Right atrium auricular region (tissue), 2 donors: ENCODE data around the gene OPRPN. TPM values are rescaled to one million over a fixed set of nuclear protein-coding genes. Genes with fewer than 3 reads are reported as not detected.

Source experiments
- DNase-seq: peaks from one replicate; pipeline ENCODE4 v3.0.0-alpha.2; 2019; ENCODE audit warnings: low spot score
- H3K27ac ChIP-seq, 2 donors: fragments of 200-600 bp; sonication (generic); 1 replicate in 1 of 2; 2 replicates in 1 of 2; pipeline ENCODE4 v1.5.1; 2016 to 2019
- H3K27me3 ChIP-seq, 2 donors: fragments of 200-600 bp; sonication (generic); one replicate each; pipeline versions ENCODE4 v1.5.1 to v1.6.0; 2017 to 2019
- H3K36me3 ChIP-seq: fragments of 200-600 bp; sonication (generic); one replicate; pipeline ENCODE4 v1.5.1; 2016
- H3K4me1 ChIP-seq, 2 donors: fragments of 200-600 bp; sonication (generic); one replicate each; pipeline versions ENCODE4 v1.5.1 to v1.6.0; 2017 to 2019
- H3K4me3 ChIP-seq, 2 donors: fragments of 200-600 bp; sonication (generic); 1 replicate in 1 of 2; 2 replicates in 1 of 2; pipeline ENCODE4 v1.5.1; 2017 to 2019; ENCODE audit warnings: mild to moderate bottlenecking in 1 of 2, moderate library complexity in 1 of 2
- H3K9me3 ChIP-seq, 2 donors: fragments of 200-600 bp; sonication (generic); one replicate each; pipeline ENCODE4 v1.5.1; 2019
- total RNA-seq, 2 donors: library from RNA; depleted of rRNA; stranded (reverse); fragments of >200 nt; gene quantifications; one replicate each; pipeline ENCODE4 v1.1.0, GENCODE V29; 2016
- TF ChIP-seq, protein P1 (sequence below), 2 donors: fragments of 200-600 bp; sonication (generic); IDR thresholded peaks; one replicate each; pipeline ENCODE4 v1.5.1; 2019; ENCODE audit warnings: antibody characterized with exemption in 2 of 2

Gene OPRPN
- total RNA-seq, 2 donors from 2014 or later, result not detected

DNA sequence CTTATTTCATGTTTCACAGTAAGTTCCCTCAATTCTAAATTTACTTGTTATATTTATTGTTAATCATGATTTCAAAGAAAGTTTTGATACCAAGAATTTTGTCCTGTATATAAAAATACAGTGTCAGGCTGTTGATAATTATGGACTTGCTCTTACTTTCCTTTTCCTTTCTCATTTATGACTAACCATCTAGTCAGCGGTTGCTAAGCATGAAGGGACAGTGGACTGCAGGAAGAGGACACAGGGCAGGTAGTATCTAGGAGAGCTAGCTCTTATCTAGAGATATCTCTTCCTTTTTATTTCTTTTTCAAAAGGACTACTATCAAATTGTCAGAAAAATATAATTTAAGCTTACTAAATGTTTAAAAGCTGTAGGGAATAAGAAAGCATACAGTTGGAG is 1.6 kb downstream of the OPRPN start:
- H3K4me3 ChIP-seq, result no peak overlapping the region
- H3K27me3 ChIP-seq, result no peaks in the 10 kb centered on the region
- no peaks in the 10 kb centered on the region for H3K36me3 ChIP-seq
- TF ChIP-seq, protein P1, sequence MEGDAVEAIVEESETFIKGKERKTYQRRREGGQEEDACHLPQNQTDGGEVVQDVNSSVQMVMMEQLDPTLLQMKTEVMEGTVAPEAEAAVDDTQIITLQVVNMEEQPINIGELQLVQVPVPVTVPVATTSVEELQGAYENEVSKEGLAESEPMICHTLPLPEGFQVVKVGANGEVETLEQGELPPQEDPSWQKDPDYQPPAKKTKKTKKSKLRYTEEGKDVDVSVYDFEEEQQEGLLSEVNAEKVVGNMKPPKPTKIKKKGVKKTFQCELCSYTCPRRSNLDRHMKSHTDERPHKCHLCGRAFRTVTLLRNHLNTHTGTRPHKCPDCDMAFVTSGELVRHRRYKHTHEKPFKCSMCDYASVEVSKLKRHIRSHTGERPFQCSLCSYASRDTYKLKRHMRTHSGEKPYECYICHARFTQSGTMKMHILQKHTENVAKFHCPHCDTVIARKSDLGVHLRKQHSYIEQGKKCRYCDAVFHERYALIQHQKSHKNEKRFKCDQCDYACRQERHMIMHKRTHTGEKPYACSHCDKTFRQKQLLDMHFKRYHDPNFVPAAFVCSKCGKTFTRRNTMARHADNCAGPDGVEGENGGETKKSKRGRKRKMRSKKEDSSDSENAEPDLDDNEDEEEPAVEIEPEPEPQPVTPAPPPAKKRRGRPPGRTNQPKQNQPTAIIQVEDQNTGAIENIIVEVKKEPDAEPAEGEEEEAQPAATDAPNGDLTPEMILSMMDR (IDR thresholded peaks at IDR 0.05), result no peak
- no peaks in the 10 kb centered on the region for H3K4me1 ChIP-seq
- H3K9me3 ChIP-seq, result peaks cover 0 to 5% of the 10 kb centered on the region in 2 donors
- H3K27ac ChIP-seq, result no peak overlapping the region
- DNase-seq, result no peak

DNA sequence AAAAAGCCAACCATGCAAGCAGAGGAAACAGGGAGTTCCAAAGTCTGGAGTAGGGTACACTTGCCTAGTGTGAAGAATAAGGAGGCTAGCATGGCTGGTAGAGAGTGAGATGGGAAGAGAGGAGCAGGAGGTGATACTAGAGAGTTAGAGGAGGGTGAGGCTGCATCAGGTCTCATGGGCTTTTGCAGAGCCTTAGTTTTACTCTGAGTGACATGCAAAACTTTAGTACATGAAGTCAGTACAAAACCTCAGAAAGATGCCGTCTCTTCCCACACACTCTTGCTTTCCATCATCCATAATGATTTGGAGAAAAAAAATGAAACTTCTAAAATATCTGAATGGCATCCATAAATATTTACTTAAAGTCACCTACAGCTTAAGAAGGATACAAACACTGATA is 5.0 kb downstream of the OPRPN start:
- DNase-seq, result no peak
- TF ChIP-seq, protein P1 (IDR thresholded peaks at IDR 0.05), result no peak
- Histone ChIP-seq H3K9me3 (no peaks in the 10 kb centered on the region), H3K4me3 (no peak overlapping the region), H3K27ac (no peak overlapping the region), H3K36me3 (no peaks in the 10 kb centered on the region), H3K4me1 (no peaks in the 10 kb centered on the region), H3K27me3 (no peaks in the 10 kb centered on the region)

DNA sequence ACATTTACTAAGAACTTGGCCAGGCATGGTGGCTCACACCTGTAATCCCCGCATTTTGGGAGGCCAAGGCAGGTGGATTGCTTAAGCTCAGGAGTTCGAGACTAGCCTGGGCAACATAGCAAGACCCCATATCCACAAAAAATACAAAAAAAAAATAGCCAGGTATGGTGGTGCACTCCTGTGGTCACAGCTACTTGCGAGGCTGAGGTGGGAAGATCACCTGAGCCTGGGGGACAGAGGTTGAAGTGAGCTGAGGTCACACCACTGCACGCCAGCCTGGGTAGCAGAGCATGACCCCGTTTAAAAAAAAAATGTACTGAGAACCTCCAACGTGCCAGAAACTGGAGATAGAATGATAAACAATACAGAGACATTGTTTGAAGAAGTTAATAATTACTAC is 8.0 kb downstream of the OPRPN start:
- Histone ChIP-seq H3K36me3 (no peaks in the 10 kb centered on the region), H3K9me3 (no peaks in the 10 kb centered on the region), H3K27me3 (no peaks in the 10 kb centered on the region), H3K4me1 (no peaks in the 10 kb centered on the region), H3K4me3 (no peak overlapping the region), H3K27ac (no peak overlapping the region)
- TF ChIP-seq, protein P1 (IDR thresholded peaks at IDR 0.05), result no peak
- DNase-seq, result no peak

DNA sequence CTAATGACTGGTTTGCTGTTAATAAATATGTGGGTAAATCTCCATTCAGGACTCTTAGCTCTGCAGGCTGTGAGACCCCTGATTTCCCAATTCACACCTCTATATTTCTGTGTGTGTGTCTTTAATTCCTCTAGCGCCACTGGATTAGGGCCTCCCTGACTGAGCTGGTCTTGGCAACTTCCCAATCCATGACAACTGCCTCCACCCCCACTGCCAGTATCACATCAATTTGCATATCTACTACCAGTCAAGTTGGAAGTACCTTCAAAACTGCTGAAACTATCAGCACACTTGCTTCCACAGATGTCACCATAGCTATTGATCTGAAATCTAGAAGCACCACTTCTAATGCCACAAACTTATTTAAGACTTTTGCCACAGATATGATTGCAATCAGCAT is 27.6 kb downstream of the OPRPN start:
- no peaks in the 10 kb centered on the region for H3K4me1 ChIP-seq
- TF ChIP-seq, protein P1 (IDR thresholded peaks at IDR 0.05), result no peak
- no peaks in the 10 kb centered on the region for H3K27me3 ChIP-seq
- peaks cover 0 to 3% of the 10 kb centered on the region in 2 donors for H3K9me3 ChIP-seq
- no peak for DNase-seq
- H3K27ac ChIP-seq, result no peak overlapping the region
- H3K4me3 ChIP-seq, result no peak overlapping the region
- no peaks in the 10 kb centered on the region for H3K36me3 ChIP-seq

DNA sequence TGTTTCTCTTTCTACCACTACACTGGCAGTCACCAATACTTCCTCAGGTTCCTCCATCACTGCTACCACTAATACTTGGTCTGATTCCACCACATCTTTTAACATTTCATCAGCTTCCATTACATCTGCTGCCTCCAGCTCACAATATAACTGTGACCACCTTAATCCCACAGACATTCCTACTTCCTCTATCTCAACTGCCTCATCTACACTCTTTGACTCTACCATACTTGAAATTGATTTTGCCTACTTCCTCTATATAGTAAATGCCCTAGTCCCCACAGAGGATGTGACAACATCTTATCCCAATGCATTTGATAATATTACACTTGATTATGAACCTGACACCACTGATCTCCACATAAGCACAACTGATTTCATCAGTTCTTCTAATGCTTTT is 29.0 kb downstream of the OPRPN start:
- DNase-seq, result no peak
- peaks cover 0 to 3% of the 10 kb centered on the region in 2 donors for H3K9me3 ChIP-seq
- no peak overlapping the region for H3K27ac ChIP-seq
- no peaks in the 10 kb centered on the region for H3K4me1 ChIP-seq
- H3K4me3 ChIP-seq, result no peak overlapping the region
- TF ChIP-seq, protein P1 (IDR thresholded peaks at IDR 0.05), result no peak
- no peaks in the 10 kb centered on the region for H3K27me3 ChIP-seq
- H3K36me3 ChIP-seq, result no peaks in the 10 kb centered on the region

DNA sequence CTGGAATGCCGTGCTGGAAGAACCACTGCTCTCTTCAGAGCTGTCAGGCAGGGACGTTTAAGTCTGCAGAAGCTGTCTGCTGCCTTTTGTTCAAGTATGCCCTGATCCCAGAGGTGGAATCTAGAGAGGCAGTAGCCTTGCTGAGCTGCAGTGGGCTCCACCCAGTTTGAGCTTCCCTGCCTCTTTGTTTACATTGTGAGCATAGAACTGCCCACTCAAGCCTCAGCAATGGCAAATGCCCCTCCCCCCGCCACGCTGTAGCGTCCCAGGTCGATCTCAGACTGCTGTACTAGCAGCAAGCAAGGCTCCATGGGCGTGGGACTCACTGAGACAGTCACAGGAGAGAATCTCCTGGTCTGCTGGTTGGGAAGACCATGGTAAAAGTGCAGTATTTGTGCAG is 39.5 kb downstream of the OPRPN start:
- DNase-seq, result no peak
- H3K9me3 ChIP-seq, result no peaks in the 10 kb centered on the region
- no peaks in the 10 kb centered on the region for H3K36me3 ChIP-seq
- no peaks in the 10 kb centered on the region for H3K4me1 ChIP-seq
- H3K27ac ChIP-seq, result no peak overlapping the region
- H3K27me3 ChIP-seq, result no peaks in the 10 kb centered on the region
- TF ChIP-seq, protein P1 (IDR thresholded peaks at IDR 0.05), result no peak
- no peak overlapping the region for H3K4me3 ChIP-seq
